Cardiac muscle cell (in vitro differentiated cells and primary cell): ENCODE measurements around the gene PARP11. TPM values are rescaled to one million over a fixed set of nuclear protein-coding genes. Genes with fewer than 3 reads are reported as not detected.

Experiments
- DNase-seq, 2 donors: peaks; one replicate each; pipeline versions ENCODE4 v3.0.0 to v3.0.0-alpha.2; 2010 to 2017; ENCODE audit warnings: low read depth in 1 of 2, low spot score in 1 of 2
- H3K27ac ChIP-seq: fragments of 200-600 bp; sonication (generic); 2 replicates; pipeline ENCODE4 v1.5.1; 2016
- H3K27me3 ChIP-seq: fragments of 200-600 bp; sonication (generic); 2 replicates; pipeline ENCODE4 v1.6.0; 2016; ENCODE audit warnings: control low read depth
- H3K36me3 ChIP-seq: fragments of 200-600 bp; sonication (generic); 2 replicates; pipeline ENCODE4 v1.5.1; 2016; ENCODE audit warnings: control low read depth
- H3K4me1 ChIP-seq: fragments of 200-600 bp; sonication (generic); 2 replicates; pipeline ENCODE4 v1.8.1; 2017; ENCODE audit warnings: low read depth, mild to moderate bottlenecking, mixed run types
- H3K4me3 ChIP-seq: fragments of 200-600 bp; sonication (generic); 2 replicates; pipeline ENCODE4 v1.5.1; 2016; ENCODE audit warnings: mild to moderate bottlenecking
- H3K9me3 ChIP-seq: fragments of 200-600 bp; sonication (generic); 2 replicates; pipeline ENCODE4 v1.5.1; 2017; ENCODE audit warnings: low read depth, mild to moderate bottlenecking, control low read depth
- polyA plus RNA-seq: library from polyadenylated mRNA; unstranded; fragments of >200 nt; fragmentation: Nextera tagmentation; extraction: Ambion mirVana; gene quantifications from 2 replicates; pipeline ENCODE4 v1.2.1, GENCODE V29; 2016
- total RNA-seq: library from RNA; depleted of rRNA; stranded (reverse); fragments of >200 nt; gene quantifications from 2 replicates; pipeline ENCODE4 v1.2.3, GENCODE V29; 2016
- TF ChIP-seq, protein P1 (sequence below): IDR thresholded peaks from 2 replicates; pipeline ENCODE4 v1.5.1; 2012; ENCODE audit warnings: low read depth, mild to moderate bottlenecking, low read length

Gene PARP11
- total and polyA plus RNA-seq, 2 experiments from 2014 or later = 2.5 to 5.7 TPM

DNA sequence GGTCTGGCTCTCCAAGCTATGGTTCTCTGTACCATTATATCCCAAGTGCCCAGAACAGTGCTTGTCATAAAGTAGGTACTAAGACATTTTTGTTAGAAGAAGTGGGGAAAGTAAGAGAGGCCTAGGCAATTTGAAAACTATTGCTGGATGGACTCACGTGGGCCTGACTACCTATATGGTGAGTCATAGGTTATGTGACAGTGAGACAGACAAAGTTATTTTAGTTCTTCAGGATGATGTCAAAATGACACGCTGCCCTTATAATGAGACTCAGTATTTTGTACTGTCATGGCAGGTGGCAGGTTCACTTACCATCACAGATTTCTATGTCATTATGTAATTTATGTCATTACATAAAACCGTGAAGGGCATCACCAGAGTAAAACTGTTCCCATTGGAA is 53.1 kb downstream of the PARP11 start:
- TF ChIP-seq, protein P1, sequence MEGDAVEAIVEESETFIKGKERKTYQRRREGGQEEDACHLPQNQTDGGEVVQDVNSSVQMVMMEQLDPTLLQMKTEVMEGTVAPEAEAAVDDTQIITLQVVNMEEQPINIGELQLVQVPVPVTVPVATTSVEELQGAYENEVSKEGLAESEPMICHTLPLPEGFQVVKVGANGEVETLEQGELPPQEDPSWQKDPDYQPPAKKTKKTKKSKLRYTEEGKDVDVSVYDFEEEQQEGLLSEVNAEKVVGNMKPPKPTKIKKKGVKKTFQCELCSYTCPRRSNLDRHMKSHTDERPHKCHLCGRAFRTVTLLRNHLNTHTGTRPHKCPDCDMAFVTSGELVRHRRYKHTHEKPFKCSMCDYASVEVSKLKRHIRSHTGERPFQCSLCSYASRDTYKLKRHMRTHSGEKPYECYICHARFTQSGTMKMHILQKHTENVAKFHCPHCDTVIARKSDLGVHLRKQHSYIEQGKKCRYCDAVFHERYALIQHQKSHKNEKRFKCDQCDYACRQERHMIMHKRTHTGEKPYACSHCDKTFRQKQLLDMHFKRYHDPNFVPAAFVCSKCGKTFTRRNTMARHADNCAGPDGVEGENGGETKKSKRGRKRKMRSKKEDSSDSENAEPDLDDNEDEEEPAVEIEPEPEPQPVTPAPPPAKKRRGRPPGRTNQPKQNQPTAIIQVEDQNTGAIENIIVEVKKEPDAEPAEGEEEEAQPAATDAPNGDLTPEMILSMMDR = no peak
- H3K36me3 ChIP-seq = no peaks in the 10 kb centered on the region
- no peaks in the 10 kb centered on the region for H3K4me1 ChIP-seq
- no peak for DNase-seq
- no peak overlapping the region for H3K27ac ChIP-seq
- no peak overlapping the region for H3K4me3 ChIP-seq
- H3K27me3 ChIP-seq = no peaks in the 10 kb centered on the region
- no peaks in the 10 kb centered on the region for H3K9me3 ChIP-seq

- Histone ChIP-seq H3K9me3 (no peaks in the 10 kb centered on the region), H3K4me1 (no peaks in the 10 kb centered on the region), H3K4me3 (no peak overlapping the region), H3K27ac (no peak overlapping the region), H3K36me3 (no peaks in the 10 kb centered on the region), H3K27me3 (no peaks in the 10 kb centered on the region)
- no peak for DNase-seq
- TF ChIP-seq, protein P1 = no peak
Measured at GRCh38 chr12:3816266-3816665, 56.9 kb downstream of the PARP11 start.

GRCh38 chr12:3815094-3815766 is 58.0 kb downstream of the PARP11 start:
- Histone ChIP-seq H3K4me1 (no peaks in the 10 kb centered on the region), H3K27ac (no peak overlapping the region), H3K27me3 (no peaks in the 10 kb centered on the region), H3K36me3 (no peaks in the 10 kb centered on the region), H3K4me3 (no peak overlapping the region), H3K9me3 (no peaks in the 10 kb centered on the region)
- no peak for DNase-seq
- TF ChIP-seq, protein P1 = no peak

DNA sequence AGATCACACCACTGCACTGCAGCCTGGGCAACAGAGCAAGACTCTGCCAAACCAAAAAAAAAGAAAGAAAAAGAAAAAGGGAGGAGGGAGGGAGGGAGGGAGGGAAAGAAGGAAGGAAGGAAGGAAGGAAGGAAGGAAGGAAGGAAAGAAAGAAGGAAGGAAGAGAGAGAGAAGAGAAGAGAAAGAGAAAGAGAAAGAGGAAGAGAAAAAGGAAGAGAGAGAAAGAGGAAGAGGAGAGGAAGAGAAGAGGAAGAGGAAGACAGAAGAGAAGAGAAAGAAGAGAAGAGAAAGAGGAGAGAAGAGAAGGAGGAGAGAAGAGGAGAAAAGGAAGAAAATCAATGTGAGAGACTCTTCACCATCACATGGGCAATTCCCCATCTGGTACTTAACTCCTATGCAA is 62.7 kb downstream of the PARP11 start:
- H3K9me3 ChIP-seq = no peaks in the 10 kb centered on the region
- no peaks in the 10 kb centered on the region for H3K36me3 ChIP-seq
- no peaks in the 10 kb centered on the region for H3K4me1 ChIP-seq
- no peak overlapping the region for H3K27ac ChIP-seq
- TF ChIP-seq, protein P1 = no peak
- DNase-seq = no peak
- no peaks in the 10 kb centered on the region for H3K27me3 ChIP-seq
- no peak overlapping the region for H3K4me3 ChIP-seq

DNA sequence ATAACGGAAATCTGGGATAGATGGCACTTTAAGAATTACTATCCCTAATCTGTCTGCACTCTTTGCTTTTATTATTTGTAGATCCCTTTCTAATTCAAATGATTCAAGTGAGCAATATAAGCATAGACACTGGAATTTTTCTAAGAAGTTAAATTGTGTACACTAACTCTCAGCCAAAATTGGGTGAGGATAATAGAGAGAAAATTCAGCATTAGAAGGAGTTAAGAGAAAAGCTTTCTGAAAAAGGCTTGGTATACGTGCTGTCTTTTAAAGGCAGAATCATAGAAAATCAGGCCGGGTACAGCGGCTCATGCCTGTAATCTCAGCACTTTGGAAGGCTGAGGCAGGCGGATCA is 63.2 kb downstream of the PARP11 start:
- Histone ChIP-seq H3K27ac (no peak overlapping the region), H3K27me3 (no peaks in the 10 kb centered on the region), H3K4me1 (no peaks in the 10 kb centered on the region), H3K36me3 (no peaks in the 10 kb centered on the region), H3K9me3 (no peaks in the 10 kb centered on the region), H3K4me3 (no peak overlapping the region)
- DNase-seq = no peak
- TF ChIP-seq, protein P1 = no peak
